NK-92 treated with Interleukin-12 subunit alpha and Interleukin-12 subunit beta, amount 100 ng/mL, for 24 hours (cell line): ENCODE data around the gene FBP1.

Experiments used
- DNase-seq: peaks from one replicate; lab custom pipeline; 2025; lab: John Stamatoyannopoulos, UW

Gene FBP1

DNA sequence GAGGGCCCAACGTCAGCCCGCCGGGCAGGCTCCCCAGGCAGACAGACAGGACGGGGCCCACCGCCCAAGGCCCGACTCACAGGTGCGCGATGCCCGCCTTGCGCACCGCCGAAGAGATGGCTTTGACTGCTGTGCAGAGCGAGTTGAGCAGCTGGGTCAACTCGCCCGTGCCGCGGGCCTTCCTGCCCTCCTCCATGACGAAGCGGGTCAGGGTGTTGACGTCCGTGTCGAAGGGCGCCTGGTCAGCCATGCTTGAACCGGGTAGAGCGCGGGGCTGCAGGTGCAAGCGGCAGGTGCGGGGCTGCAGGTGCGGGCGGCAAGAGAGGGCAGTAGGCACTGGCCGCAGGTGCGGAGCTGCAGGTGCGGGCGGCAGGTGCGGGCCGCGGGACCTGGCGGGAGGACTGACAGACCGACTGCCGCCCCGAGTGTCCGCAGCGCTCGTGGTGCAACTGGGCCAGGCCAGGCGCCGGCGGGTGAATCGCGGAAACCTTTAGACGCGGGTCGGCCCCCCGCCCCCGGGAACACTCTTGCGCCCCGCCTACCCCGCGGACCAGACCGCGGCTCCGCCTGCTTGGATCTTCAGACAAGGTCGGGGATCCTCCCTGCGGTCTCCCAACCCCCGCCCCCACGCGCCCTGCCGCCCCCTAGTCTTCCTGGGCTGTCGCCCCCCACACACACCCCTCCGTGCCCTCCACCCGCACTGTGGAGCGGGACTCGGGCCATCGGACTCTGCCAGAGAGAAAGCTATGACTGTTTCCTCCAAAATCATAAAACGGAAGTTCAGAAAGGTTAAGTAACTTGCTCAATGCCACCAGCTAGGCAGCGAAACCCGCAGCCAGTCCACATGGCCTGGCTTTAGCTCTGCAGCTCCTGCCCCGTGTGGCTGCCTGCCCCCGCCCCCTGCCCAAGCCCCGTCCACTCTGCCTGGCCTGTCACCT, at the start of gene FBP1:
TSS of gene FBP1 (minus strand) at position 458 of the 938 bp plus-strand sequence. CDS start at position 250, 208 bp downstream.
- DNase-seq = no peak

DNA sequence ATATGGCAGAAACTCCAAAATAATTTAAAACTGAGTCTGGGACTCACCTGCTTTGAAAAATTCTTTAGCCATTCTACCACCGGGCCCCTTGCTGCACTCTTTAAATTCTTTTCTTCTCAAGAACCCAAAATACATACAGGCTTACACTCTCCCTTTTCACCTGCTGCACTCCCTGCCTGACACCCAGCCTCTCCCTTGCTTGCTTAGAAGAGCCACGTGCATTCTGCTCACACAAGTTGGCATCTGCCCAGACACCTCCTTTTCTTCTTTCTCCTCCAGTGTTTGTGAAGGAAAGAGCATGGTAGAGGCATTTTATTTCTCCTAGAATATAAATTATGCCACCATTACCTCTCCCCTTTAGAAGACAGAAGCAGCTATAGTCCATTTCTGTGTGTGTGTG, 48.1 kb upstream of the FBP1 start:
- DNase-seq = no peak

DNA sequence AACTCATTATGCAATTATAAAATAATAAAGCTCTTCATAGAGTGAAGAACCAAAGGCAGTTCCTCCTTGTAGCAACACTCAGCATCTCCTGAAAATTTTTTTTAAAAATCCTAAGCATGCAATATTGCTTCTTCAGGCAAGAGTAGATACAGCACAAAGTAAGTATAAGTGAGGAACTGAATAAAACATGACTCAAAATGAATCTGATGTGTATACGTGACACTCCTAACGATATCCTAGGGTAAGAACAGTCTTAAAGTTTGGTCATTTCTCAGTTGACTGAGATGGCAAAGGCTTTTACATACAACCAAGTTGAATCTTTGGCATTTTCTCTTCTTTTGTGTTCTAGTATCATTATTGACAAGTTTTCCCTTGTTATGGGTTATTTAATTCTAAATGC, 46.0 kb upstream of the FBP1 start:
- no peak for DNase-seq

DNA sequence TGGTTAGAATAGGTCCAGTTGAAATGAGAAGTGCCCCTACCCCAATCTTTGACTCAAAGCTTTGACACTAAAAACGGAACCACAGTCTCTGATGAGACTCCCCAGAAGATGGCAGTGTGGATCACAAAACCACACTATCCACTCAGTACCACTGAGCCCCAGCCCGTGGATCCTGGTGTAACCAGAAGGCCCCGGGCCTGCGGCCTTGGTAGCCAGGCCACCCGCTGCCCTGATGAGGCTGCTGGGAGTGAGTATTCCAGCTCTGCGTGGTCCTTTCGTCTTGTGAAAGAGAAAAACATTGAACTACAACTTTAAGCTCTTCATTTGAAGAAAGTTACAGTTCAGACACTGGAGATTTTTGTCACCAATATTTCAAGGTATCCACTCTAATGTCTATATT, 42.2 kb upstream of the FBP1 start:
- peak; percentile 26 for DNase-seq

DNA sequence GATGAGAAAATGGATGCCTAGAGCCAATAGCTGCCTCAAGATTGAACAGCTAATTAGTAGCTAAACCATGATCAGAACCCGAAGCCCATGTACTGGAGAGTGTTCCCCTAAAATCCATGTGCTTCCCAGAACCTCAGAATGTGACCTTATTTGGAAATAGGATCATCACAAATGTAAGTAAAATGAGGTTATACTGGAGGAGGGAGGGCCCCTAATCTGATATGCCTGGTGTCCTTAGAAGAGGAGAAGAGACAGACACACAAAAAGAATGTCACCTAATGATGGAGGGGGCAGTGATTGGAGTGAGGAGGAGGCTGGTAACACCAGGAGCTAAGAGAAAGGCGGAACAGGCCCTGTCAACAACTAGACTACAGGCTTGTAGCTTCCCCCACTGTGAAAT, 41.3 kb upstream of the FBP1 start:
- no peak for DNase-seq

DNA sequence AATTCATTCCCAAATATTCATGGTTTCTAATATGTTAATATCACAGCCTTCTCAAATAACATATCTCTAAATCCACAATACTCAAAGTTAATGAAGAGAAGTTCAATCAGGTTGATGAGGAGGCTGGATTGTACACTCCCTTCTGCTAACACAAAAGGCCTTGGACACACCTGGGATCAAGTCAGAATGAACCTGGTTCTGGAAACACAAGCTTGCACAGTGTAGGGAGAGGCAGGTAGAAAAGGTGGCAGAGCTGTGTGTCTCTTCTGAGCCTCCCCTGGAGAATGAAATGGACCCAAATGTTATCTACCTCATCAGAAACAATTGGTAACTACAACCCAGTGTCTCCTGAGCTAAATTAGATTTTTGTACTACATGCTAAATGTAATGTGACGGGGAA, 40.7 kb upstream of the FBP1 start:
- DNase-seq = no peak

DNA sequence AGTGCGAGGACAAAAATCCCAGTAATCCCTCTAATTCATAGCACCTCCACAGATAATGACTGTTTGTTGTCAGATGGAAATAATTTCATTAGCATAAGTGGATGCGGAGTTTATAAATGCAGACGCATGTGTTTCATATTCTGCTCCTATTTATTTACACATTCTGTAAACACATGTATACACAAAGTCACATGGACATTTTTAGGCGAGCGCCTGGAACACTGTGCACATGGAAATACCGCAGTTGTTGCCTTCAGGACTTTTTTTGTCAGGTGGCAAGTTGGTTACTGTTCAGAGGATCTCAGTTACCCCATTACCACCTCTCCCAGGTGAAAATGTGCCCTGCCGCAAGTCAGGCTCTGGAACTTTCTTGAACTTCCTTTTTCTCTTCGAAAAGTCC, 40.3 kb upstream of the FBP1 start:
- DNase-seq = no peak

DNA sequence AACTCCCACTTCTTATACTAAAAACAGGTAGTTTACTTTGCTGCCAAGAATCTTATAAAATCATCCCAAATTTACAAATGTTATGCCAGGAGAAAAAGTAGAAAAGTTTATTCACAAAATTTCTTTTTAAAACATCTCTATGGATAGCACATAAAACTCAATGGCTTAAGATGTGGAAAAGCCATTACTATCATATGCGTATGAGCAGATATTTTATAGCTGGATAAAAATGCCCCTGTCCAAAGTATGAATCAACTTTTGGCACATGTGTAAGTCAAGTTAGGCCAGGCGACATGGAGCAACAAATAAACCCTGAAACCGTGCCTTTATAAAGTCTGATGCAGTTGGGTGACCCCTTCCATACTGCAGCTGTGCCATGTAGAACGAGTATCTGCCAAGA, 38.6 kb upstream of the FBP1 start:
- no peak for DNase-seq

DNA sequence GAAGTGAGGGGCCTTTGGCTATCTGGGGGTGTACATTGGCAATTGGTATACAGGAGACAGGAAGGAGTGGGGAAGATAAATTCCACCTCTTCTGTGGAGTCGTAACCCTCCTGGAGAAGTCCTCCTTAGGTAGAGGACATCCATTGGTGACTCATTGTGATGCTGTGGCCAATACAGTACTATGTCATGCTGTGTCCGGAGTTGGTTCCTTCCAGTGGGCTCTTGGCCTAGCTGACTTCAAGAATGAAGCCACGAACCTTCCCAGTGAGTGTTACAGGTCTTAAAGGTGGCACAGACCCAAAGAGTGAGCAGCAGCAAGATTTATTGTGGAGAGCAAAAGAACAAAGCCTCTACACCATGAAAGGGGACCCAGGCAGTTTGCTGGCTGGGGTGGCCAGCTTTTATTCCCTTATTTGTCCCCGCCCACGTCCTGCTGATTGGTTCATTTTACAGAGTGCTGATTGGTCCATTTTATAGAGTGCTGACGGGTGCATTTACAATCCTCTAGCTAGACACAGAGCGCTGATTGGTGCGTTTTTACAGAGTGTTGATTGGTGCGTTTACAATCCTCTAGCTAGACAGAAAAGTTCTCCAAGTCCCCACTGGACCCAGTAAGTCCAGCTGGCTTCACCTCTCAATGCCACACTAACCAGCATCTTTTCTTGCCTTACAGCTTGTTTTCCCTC, 37.3 kb upstream of the FBP1 start:
- DNase-seq = no peak

DNA sequence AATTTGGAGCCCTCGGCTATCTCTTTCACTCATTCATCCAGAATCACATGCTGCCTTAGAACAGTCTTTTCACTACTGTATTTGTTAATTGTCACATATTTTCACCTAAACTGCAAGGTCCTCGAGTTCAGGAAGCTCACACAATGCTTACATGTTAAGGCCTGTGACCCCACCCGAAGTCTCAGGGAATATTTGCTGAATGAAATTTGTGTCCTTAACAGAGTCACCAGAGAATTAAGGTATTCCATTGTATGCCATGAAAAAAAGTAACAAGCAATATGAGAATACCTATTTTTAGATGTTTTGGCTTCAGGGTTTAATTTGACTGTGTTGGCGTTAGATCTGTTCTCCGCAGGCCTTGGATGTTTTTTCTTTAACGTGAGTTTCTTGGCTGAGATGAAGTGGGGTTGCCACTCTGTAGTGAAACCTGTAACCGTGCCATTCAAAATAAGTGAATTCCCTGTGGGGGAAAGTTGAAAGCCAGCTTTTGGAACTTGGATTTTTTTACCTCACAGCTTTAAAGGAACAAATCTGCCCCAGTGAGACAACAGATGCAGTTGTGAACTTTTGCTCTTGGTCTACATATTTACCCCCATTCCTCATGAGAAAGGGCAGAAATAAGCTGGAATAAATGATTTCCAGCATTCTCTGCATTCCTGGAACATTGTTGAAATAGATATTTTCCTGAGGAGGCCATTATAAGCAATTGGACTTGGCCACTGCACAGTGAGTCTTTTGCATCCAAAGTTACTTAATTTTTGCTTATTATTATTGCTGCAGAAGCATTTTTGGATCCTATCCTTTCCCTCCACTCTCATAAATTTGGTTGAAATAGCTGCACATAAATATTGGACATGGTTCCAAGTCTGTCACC, 35.9 kb upstream of the FBP1 start:
- no peak for DNase-seq

DNA sequence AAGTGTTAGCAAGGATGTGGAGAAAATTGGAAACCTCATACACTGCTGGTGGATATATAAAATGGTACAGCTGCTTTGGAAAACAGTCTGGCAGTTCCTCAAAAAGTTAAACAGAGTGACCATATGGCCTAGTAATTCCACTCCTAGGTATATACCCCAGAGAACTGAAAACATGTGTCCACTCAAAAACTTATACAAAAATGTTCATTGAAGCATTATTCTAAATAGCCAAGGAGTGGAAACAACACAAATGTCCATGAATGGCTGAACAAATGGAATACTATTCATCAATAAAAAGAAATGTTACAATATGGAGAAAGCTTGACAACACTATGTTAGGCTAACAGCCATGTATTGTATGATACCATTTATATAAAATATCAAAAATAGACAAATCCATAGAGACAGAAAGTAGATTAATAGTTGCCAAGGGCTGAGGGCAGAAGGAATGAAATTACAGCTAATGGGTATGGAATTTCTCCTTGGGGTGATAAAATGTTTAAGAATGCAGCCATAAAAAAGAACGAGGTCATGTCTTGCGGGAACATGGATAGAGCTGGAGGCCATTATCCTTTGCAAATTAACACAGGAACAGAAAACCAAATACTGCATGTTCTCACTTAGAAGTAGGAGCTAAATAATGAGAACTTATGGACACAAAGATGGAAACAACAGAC, 33.6 kb upstream of the FBP1 start:
- DNase-seq = no peak

DNA sequence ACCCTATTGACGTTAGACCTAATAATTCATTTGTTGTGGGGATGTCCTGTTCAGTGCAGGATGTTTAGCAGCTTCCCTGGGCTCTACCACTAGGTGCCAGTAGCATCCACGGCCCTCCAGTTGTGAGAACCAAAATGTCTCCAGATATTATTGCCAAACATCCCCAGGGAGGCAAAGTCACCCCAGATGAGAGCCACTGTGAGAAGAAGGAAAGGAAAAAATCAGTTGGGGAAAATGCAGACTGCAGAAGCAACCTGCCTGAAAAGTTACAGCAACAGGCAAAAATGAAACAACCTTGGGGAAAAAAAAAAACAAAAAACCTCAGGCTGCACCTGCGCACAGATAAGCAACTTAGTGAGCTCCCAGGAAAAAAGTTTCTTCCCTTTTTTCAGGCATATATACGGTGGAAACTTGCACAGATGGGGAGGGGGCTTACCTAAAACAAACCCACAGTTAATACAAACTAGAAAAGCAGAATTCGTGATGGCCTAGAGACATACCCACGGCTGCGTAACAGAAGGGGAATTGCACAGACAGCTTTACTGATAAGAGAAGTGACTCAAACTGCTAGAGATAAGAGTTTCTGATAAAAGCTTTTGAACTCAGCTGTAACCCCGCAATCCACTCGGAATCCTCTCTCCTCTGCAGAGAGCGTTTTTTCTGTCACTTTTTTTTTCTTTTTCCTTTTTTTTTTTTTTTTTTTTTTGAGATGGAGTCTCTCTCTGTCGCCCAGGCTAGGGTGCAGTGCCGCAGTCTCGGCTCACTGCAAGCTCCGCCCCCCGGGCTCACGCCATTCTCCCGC, 29.8 kb upstream of the FBP1 start:
- no peak for DNase-seq

DNA sequence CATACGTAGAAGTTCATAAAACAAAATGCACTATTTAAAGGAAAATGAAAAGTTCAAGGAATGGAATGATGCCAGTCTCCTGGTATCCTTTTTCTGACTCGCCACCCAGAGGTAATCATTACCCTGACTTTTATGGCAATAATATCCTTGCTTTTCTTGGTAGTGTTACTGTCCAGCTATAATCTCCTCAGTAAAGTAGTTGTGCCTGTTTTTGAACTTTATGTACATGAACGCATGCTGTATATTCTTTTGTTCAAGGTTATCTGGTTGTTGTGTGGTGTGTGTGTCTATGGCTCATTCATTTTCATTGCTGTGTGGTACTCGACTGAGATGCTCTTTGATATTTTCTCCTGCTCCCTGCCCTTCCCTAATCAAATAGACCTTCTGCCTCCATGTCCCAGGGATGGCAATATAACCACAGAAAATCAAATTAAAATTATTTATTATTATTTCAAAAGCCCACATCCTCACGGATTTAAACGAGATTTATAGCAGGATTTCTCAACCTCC, 29.2 kb upstream of the FBP1 start:
- DNase-seq = no peak

DNA sequence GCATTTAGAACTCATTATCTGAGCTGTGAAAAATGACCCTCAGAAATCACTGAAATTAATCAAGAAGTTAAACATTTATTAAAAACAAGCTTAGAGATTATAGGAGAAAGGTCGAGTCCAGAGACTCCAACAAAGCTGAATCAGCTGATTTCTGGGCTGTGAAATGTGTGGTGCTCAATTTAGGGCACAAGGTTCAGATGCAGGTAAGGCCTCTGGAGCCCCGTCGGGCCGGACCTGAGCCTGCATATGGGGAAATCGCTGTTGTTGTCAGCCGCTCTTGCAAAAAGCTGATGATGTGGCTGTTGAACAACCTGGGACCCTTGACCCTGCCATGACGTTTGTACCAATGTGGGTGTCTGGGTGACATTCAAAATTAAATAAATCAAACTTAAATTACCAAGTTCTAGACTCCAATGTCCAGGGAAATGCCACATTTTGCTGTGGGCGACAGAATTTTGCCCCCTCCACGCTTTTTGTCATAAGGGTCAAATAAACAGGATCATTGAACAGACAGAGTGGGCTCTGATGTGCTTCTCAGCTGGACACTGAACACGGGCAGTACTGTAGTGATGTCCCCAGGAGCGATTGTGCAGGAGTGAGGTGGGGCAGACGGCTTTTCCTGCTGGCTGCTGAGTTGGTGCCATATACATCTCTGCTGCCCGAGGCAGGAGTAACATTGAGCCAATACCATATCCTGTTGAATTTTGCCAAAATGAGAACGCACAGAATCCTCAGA, 27.2 kb upstream of the FBP1 start:
- no peak for DNase-seq

DNA sequence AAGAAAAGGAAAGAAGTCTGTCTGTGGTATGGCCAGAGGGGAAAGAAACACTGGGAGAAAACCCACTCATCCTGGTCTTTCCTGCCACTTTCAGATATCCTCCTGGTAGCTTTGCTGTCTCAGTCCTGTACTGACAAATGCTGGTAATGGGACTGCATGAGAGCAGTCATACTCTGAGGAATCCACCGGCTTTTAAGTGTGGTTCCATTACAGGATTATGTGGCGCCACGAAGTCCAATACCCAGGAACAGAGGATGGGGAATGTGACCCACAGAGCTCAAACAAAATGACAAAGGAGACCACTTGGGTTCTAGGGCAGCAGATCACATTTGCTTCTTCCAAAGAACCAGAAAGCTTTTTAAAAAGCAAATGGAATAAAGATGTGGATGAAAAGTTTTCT, 26.3 kb upstream of the FBP1 start:
- DNase-seq = no peak

DNA sequence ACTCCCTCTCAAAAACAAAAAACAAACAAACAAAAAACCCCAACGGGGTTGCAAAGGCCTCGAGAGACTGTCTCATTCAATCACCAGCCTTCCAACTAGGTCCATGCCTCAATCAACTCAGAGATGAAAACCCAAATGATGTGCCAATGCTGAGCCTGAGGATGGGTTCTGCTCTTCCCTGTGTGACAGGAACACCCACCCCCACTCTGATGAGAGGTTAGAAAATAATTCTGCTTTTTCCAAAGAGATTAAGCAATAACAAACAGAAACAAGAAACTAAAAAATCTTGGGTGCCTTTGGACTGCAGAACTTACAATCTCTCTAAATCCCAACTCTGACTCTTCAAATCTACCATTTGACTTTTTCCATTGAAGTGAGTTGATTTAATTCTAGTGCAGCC, 25.5 kb upstream of the FBP1 start:
- no peak for DNase-seq

DNA sequence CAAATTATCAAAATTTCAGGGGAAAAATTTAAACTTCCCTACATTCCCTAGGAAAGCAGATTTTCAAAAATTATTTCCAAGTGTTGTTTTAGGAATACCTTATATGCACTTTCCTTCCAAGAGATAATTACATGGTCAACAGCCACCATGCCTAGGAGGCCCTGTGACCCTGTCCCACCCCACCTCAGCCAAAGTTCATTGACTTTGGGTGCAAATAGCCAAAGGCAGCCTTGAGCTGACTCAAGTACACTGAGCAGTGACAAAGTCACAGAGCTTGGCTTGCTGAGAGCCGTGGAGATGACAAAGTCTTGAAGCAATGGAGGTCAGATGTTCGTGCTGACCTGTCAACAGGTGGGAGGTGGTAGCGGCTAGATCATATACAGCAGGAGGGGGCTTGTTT, 24.3 kb upstream of the FBP1 start:
- DNase-seq = no peak

DNA sequence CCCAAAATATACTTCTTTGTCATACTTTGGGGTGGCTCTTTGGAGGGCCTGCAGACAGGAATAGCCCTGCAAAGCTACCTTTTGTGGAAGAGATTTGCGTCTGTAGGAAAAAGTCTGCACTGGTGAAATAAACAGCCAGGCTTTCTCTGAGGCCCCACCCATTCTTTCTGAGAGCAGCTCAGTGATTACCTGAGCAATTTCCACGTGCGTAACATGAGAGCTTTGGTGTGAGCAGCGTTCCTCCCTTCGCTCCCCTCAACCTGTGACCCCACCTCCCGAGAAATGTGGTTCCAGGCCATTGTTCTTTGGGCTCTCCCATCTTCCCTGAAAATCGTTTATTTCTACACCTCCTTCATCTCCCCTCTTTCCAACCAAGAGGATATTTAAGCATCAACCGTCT, 23.8 kb upstream of the FBP1 start:
- no peak for DNase-seq

DNA sequence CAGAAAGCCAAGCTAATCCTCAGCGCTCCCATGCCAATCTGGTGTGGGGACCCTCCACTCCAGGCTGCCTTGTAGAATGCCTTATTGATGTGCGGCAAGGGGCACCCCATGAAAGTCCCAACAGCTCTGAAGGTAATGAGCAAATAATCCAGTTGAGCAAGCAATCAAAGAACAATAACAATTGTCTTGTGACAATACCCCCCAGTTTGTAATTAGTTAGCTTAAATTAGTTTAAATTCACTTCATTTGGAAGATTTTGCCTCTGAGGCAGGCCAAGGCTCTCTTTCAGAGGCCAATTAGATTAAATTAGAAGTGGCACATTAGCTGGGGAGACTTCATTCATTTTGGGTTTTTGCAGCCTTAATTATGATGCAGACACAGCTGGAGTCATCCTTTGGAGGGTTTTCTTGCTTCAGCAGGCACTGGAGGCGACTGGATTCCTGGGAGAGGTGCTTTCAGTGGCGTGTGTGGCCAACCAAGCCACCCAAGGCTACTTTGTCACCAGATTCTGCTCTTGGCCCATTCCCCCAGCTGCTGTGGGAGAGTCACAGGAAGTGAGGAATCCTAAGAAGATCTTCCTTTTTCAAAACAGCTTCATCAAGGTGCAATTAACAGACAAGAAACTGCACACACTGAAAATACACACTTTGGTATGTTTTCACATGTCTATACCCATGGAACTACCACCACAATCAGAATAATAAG, 17.9 kb upstream of the FBP1 start:
- no peak for DNase-seq

DNA sequence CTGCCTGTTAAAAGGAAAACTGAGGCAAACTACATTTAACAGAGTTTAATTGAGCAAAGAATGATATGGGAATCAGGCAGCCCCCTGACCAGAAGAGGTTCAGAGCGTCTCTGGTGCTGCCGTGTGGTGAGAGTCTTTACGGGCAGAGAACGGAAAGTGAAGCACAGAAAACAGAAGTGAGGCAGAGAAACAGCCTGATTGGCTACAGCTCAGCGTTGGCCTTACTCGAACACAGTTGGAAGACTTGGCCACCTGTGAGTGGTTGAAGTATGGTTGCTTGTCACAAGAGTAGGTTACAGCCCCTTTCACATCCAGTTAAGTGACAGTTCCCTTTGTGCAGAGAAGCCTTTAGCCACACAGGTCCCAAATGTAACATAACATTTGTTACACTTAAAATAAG, 16.9 kb upstream of the FBP1 start:
- no peak for DNase-seq
